Duodenal mucosa (tissue), 2 donors: ENCODE results near the gene ATP6V1A.
A peak's percentile ranks its signal among the peaks of the same experiment; 100 is the strongest.

Experiments used
- H3K27ac ChIP-seq: one replicate; pipeline ENCODE4 v1.7.0; 2013; ENCODE audit warnings: low read depth, low read length
- H3K27me3 ChIP-seq, 2 donors: one replicate each; pipeline ENCODE4 v1.7.0; 2013; ENCODE audit warnings: low read length in 2 of 2, control low read depth in 1 of 2; ENCODE audit not compliant: insufficient read depth in 2 of 2, control insufficient read depth in 1 of 2
- H3K36me3 ChIP-seq, 2 donors: one replicate each; pipeline ENCODE4 v1.7.0; 2013; ENCODE audit warnings: low read length in 2 of 2, control low read depth in 1 of 2; ENCODE audit not compliant: insufficient read depth in 2 of 2, control insufficient read depth in 1 of 2
- H3K4me1 ChIP-seq, 2 donors: one replicate each; pipeline ENCODE4 v1.7.0; 2013; ENCODE audit warnings: low read length in 2 of 2, control low read depth in 1 of 2; ENCODE audit not compliant: insufficient read depth in 2 of 2, control insufficient read depth in 1 of 2
- H3K4me3 ChIP-seq, 2 donors: one replicate each; pipeline ENCODE4 v1.7.0; 2013; ENCODE audit warnings: low read length in 2 of 2, low read depth in 1 of 2
- H3K9ac ChIP-seq, 2 donors: one replicate each; pipeline ENCODE4 v1.7.0; 2013; ENCODE audit warnings: low read length in 2 of 2, low read depth in 1 of 2
- H3K9me3 ChIP-seq, 2 donors: one replicate each; pipeline ENCODE4 v1.7.0; 2013; ENCODE audit warnings: low read length in 2 of 2, control low read depth in 1 of 2; ENCODE audit not compliant: control insufficient read depth in 1 of 2

The ATP6V1A gene

GRCh38 chr3:113746548-113747282, at the start of gene ATP6V1A:
Gene ATP6V1A (plus strand): TSS chr3:113747035. CDS start chr3:113778754, 31,719 bp downstream.
- Histone ChIP-seq H3K4me3 (peak within 1 kb of the TSS; percentile 94 to 99), H3K4me1 (peaks cover 41 to 52% of the 10 kb centered on the region in 2 donors), H3K27ac (peak within 1 kb of the TSS; percentile 98), H3K36me3 (no peaks in the 10 kb centered on the region), H3K9ac (peak within 1 kb of the TSS; percentile 94 to 97), H3K27me3 (no peaks in the 10 kb centered on the region), H3K9me3 (no peaks in the 10 kb centered on the region)

GRCh38 chr3:113697500-113698090, 49.2 kb upstream of the ATP6V1A start:
- H3K9ac ChIP-seq = peak overlapping the region; percentile 91 to 99
- H3K27ac ChIP-seq = peak overlapping the region; percentile 83
- peak overlapping the region; percentile 87 to 99 for H3K4me3 ChIP-seq

DNA sequence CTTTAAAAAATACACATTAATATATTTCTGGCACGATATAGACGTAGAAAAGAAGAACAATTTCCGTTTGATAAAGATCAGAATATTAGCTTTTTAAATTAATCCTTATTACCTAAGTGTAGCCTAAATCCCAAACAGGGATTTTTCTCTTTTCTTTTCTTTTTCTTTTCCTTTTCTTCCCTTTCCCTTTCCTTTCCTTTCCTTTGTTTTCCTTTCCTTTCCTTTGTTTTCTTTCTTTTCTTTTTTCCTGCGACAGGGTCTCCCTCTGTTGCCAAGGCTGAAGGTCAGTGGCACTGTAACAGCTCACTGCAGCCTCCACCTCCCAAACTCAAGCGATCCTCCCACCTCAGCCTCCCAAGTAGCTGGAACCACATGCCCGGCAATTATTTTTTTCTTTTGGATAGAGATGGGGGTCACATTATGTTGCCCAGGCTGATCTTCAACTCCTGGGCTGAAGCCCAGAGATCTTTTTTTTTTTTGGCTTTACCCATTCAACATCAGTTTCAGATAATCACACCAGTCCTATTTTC, 48.6 kb upstream of the ATP6V1A start:
- Histone ChIP-seq H3K27me3 (no peaks in the 10 kb centered on the region), H3K9me3 (no peaks in the 10 kb centered on the region), H3K9ac (no peak overlapping the region), H3K27ac (no peak overlapping the region), H3K4me3 (peak overlapping the region; percentile 3 to 87), H3K36me3 (no peaks in the 10 kb centered on the region), H3K4me1 (peaks cover 25 to 29% of the 10 kb centered on the region in 2 donors)

More at GRCh38 chr3:113697500-113698090, 49.2 kb upstream of the ATP6V1A start:
- Histone ChIP-seq H3K36me3 (no peaks in the 10 kb centered on the region), H3K9me3 (no peaks in the 10 kb centered on the region), H3K27me3 (no peaks in the 10 kb centered on the region), H3K4me1 (peaks cover 25 to 29% of the 10 kb centered on the region in 2 donors)

DNA sequence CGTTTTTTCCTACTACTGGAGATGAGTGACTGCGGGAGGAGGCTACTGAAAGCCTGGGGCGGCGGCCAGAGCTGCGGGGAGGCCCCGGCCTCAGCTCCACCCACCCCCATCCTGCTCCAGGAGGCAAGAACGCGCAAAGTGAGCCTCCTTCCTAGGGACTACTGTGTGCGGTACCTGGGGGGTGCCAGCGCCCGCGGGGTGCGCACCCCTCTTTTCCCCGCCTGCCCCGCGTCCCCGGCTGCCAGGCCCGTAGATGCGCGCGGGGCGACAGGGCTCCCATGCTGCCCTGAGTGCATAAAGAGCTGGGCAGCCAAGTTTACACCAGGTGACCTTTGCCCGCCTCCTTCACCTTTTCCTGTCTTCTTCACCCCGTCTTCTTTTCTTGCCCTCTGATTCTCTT, 47.9 kb upstream of the ATP6V1A start:
- peak overlapping the region in 1 of 2 donors; percentile 38 for H3K9ac ChIP-seq
- no peaks in the 10 kb centered on the region for H3K9me3 ChIP-seq
- no peaks in the 10 kb centered on the region for H3K27me3 ChIP-seq
- no peaks in the 10 kb centered on the region for H3K36me3 ChIP-seq
- H3K27ac ChIP-seq = no peak overlapping the region
- H3K4me3 ChIP-seq = peak overlapping the region; percentile 59 to 61
- H3K4me1 ChIP-seq = peaks cover 25 to 28% of the 10 kb centered on the region in 2 donors

DNA sequence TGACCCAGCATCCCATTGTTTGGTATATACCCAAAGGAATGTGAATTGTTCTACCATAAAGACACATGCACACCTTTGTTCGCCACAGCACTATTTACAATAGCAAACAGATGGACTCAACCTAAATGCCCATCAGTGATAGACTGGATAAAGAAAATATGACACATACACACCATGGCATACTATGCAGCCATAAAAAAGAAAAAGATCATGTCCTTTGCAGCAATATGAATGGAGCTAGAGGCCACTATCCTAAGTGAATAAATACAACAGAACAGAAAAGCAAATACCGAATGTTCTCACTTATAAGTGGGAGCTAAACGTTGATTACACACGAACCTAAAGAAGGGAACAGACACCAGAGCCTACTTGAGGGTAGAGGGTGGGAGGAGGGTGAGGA, 39.0 kb upstream of the ATP6V1A start:
- H3K36me3 ChIP-seq = no peaks in the 10 kb centered on the region
- no peak overlapping the region for H3K9ac ChIP-seq
- no peaks in the 10 kb centered on the region for H3K4me1 ChIP-seq
- H3K27me3 ChIP-seq = no peaks in the 10 kb centered on the region
- H3K4me3 ChIP-seq = no peak overlapping the region
- no peak overlapping the region for H3K27ac ChIP-seq
- no peaks in the 10 kb centered on the region for H3K9me3 ChIP-seq

- no peaks in the 10 kb centered on the region for H3K9me3 ChIP-seq
- no peak overlapping the region for H3K4me3 ChIP-seq
- no peaks in the 10 kb centered on the region for H3K36me3 ChIP-seq
- no peaks in the 10 kb centered on the region for H3K4me1 ChIP-seq
- no peaks in the 10 kb centered on the region for H3K27me3 ChIP-seq
- H3K9ac ChIP-seq = no peak overlapping the region
- no peak overlapping the region for H3K27ac ChIP-seq
Observed at GRCh38 chr3:113712129-113712528, 34.7 kb upstream of the ATP6V1A start.

DNA sequence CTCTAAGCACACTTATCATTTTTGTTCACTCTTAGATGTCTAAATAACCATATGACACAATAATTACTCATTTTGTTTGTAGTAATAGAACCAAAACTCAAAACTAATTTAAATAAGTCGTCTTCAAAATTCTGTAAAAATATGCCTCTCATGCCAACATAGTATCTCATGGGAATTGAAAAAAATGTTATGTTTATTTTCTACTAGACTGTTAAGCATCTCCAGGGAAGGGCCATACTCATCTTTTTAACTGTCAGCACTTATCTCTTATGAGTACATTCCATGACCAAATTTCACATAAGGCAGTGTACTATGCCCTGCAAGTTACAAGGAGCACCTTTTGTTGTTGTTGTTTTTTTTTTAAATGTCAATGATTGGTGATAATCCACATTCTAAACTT, 32.1 kb upstream of the ATP6V1A start:
- H3K4me3 ChIP-seq = no peak overlapping the region
- H3K27ac ChIP-seq = no peak overlapping the region
- no peaks in the 10 kb centered on the region for H3K27me3 ChIP-seq
- no peaks in the 10 kb centered on the region for H3K9me3 ChIP-seq
- no peak overlapping the region for H3K9ac ChIP-seq
- peaks cover 6% of the 10 kb centered on the region in 2 donors for H3K36me3 ChIP-seq
- no peaks in the 10 kb centered on the region for H3K4me1 ChIP-seq

DNA sequence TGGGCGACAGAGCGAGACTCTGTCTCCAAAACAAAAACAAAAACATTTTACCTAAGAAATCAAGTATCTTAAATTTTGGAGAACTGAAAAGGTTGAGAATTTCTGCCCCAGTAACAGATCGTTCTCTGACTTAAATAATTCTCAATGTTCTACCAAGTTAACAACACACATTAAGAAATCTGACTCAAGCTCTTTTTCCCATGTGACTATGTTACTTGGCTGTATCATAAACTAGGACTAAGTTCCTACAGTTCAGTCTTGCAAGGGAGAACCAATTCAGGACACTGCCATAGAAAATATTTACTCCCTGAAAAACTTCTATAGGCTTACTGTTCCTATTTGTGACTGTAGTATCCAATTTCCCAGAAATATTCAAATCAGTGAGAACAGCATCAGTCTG, 29.5 kb upstream of the ATP6V1A start:
- Histone ChIP-seq H3K9ac (no peak overlapping the region), H3K36me3 (peaks cover 20 to 25% of the 10 kb centered on the region in 2 donors), H3K9me3 (no peaks in the 10 kb centered on the region), H3K27ac (no peak overlapping the region), H3K27me3 (no peaks in the 10 kb centered on the region), H3K4me3 (no peak overlapping the region), H3K4me1 (no peaks in the 10 kb centered on the region)

- Histone ChIP-seq H3K9me3 (no peaks in the 10 kb centered on the region), H3K4me1 (no peaks in the 10 kb centered on the region), H3K27ac (no peak overlapping the region), H3K27me3 (no peaks in the 10 kb centered on the region), H3K9ac (no peak overlapping the region), H3K4me3 (no peak overlapping the region), H3K36me3 (peaks cover 20 to 25% of the 10 kb centered on the region in 2 donors)
Observed at GRCh38 chr3:113717818-113718217, 29.0 kb upstream of the ATP6V1A start.

- Histone ChIP-seq H3K9ac (no peak overlapping the region), H3K4me3 (no peak overlapping the region), H3K27ac (no peak overlapping the region), H3K36me3 (peaks cover 23 to 25% of the 10 kb centered on the region in 2 donors), H3K9me3 (no peaks in the 10 kb centered on the region), H3K4me1 (no peaks in the 10 kb centered on the region), H3K27me3 (no peaks in the 10 kb centered on the region)
Observed at GRCh38 chr3:113719294-113719693, 27.5 kb upstream of the ATP6V1A start.
